AG04449 (cell line): ENCODE data around the gene ROPN1B.
"Not testable (repeated sequence)": the region's sequence is repeated elsewhere in the genome, so short reads cannot be mapped to it uniquely, and the experiment has no call there.

Experiments used
- CTCF ChIA-PET: fragments of 350-600 bp; formaldehyde crosslinking; extraction: SDS; loops from one replicate; lab custom pipeline; 2021; ENCODE audit warnings: antibody characterized with exemption; lab: Yijun Ruan, JAX
- POLR2A ChIA-PET: fragments of 400-600, 350-600 bp; formaldehyde crosslinking; extraction: SDS; loops from one replicate; lab custom pipeline; 2020; ENCODE audit warnings: antibody characterized with exemption, inconsistent platforms; lab: Yijun Ruan, JAX
- DNase-seq: peaks from one replicate; pipeline ENCODE4 v3.0.0-alpha.2; 2010; ENCODE audit warnings: low read depth, low spot score
- H3K4me3 ChIP-seq: 2 replicates; pipeline ENCODE4 v1.5.1; 2011; ENCODE audit warnings: low read depth, mild to moderate bottlenecking, control low read depth, low read length
- CTCF ChIP-seq: IDR thresholded peaks from one replicate; pipeline ENCODE4 v1.5.1; 2011; ENCODE audit warnings: mild to moderate bottlenecking, moderate library complexity, low read length, control low read depth, inconsistent platforms; ENCODE audit not compliant: insufficient read depth; ENCODE audit errors: missing control alignments

Gene ROPN1B

GRCh38 chr3:125959317-125960065, 9.5 kb upstream of the ROPN1B start:
- POLR2A ChIA-PET, result no interaction called here
- CTCF ChIA-PET, result no interaction called here
- no peak for DNase-seq
- TF ChIP-seq CTCF, result no peak
- no peak overlapping the region for H3K4me3 ChIP-seq

GRCh38 chr3:125960066-125960424, 8.9 kb upstream of the ROPN1B start:
- ChIA-PET CTCF (no interaction called here), POLR2A (no interaction called here)
- TF ChIP-seq CTCF, result no peak
- DNase-seq, result no peak
- H3K4me3 ChIP-seq, result no peak overlapping the region

- no peak for TF ChIP-seq CTCF
- no peak overlapping the region for H3K4me3 ChIP-seq
- ChIA-PET POLR2A (no interaction called here), CTCF (no interaction called here)
- no peak for DNase-seq
Measured at GRCh38 chr3:125960456-125961288, 8.3 kb upstream of the ROPN1B start.

GRCh38 chr3:125961289-125961589, 7.7 kb upstream of the ROPN1B start:
- H3K4me3 ChIP-seq, result no peak overlapping the region
- CTCF ChIA-PET, result no interaction called here
- DNase-seq, result no peak
- no peak for TF ChIP-seq CTCF
- POLR2A ChIA-PET, result no interaction called here

GRCh38 chr3:125963834-125964233, 5.1 kb upstream of the ROPN1B start:
- POLR2A ChIA-PET, CTCF ChIA-PET, DNase-seq, H3K4me3 ChIP-seq: not testable (repeated sequence)

GRCh38 chr3:125965505-125965904, 3.5 kb upstream of the ROPN1B start:
- TF ChIP-seq CTCF, result no peak
- DNase-seq, result no peak
- ChIA-PET CTCF (no interaction called here), POLR2A (no interaction called here)
- no peak overlapping the region for H3K4me3 ChIP-seq

- ChIA-PET POLR2A (no interaction called here), CTCF (no interaction called here)
- no peak for TF ChIP-seq CTCF
- no peak overlapping the region for H3K4me3 ChIP-seq
- no peak for DNase-seq
Measured at GRCh38 chr3:125967156-125967555, 1.8 kb upstream of the ROPN1B start.

- POLR2A ChIA-PET, CTCF ChIA-PET, H3K4me3 ChIP-seq, DNase-seq: not testable (repeated sequence)
Measured at GRCh38 chr3:125968121-125968520, 857 bp upstream of the ROPN1B start.
